Stimulated activated CD8-positive, alpha-beta memory T cell treated with anti-CD3 and anti-CD28 coated beads, Interleukin-2, amount 100 ng/mL, for 48 hours (primary cell): Measurements from ENCODE around the gene FTH1.
A peak's percentile ranks its signal among the peaks of the same experiment; 100 is the strongest.
"Not testable (repeated sequence)": the region's sequence is repeated elsewhere in the genome, so short reads cannot be mapped to it uniquely, and the experiment has no call there.

Experiments
- DNase-seq, 2 donors: peaks; one replicate each; pipeline ENCODE4 v3.0.0-alpha.2; 2020; ENCODE audit warnings: low read depth in 2 of 2

FTH1 gene

DNA sequence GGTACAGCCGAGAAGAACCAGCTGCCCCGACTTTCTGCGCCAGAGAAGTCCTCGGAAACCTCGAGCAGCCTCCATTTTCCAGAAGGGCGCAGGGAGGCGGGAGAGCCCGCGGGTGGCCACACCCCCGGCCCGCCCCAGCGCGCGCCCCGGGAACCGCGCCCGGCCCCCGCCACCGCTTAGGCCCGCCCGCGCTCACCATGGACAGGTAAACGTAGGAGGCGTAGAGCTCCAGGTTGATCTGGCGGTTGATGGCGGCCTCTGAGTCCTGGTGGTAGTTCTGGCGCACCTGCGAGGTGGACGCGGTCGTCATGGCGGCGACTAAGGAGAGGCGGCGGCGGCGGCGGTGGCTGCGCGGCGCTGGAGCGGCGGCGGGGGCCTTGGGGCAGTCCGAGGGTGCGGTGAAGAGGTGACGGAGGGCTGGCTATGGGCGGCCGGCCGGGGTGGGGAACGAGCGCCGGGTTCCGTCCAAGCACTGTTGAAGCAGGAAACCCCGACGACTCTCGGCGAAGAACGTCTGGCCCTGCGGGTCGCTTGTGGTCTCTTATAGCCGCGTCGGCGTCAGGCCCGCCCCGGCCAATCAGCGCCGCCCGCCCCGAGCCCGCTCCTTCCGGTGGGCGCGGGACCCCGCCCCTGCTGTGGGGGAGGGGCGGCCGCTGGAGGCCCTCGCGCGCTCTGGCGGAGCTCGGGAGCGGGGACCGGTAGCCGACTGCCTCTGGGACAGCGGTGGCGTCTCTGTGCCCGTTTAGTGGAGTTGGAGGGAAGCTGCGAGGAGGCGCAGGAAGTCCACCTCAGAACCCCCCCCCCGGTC lies at the start of gene FTH1:
Gene FTH1, minus strand, starts transcription at position 519 of the 808 bp plus-strand sequence. Its CDS starts 209 bp downstream, at position 310.
- DNase-seq: peak; percentile 79 to 82

DNA sequence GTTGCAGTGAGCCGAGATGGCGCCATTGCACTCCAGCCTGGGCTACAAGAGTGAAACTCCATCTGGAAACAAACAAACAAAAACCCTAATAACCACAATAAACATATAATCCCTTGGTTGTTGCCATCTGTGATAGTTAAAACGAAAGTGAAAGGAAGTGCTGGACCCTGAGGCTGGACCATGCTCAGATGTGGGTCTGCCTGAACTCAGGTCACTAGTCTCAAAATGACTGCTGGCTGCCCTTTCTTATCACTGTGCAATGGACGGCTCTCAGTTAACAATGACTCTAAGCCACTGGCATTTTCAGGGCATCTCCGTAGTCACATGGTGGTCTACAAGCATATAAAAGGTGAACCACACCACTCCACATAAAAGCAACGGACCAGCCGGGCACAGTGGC lies 48.2 kb upstream of the FTH1 start:
- DNase-seq: no peak

DNA sequence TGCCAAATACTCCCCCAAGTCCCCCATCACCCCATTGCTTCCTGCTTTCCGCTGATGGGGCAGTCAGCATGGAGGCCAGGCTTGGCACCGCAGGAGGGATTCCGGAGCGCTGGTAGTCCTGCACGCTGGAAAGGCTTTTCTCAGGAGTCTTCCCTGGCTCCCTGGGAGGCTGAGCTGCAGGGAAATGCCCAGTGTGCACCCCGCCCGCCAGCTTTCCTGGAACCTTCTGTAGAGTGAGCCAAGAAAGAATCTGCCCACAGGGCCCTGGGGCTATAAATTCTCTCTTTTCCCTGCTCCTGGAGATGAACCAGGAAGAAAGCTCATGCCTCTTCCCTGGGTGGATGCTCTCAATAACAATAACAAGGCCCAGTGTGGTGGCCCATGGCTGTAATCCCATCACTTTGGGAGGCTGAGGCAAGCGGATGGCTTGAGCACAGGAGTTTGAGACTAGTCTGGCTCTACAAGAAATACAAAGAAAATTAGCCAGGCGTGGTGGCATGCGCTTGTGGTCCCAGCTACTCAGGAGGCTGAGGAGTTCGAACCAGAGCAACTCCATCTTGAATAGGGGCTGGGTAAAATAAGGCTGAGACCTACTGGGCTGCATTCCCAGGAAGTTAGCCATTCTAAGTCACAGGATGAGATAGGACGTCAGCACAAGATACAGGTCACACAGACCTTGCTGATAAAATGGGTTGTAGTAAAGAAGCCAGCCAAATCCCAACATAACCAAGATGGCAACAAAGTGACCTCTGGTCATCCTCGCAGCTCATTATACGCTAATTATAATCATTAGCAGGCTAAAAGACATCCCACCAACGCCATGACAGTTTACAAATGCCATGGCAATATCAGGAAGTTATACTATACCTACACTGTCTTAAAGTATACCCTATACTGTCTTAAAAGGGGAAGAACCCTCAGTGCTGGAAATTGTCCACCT lies 46.4 kb upstream of the FTH1 start:
- DNase-seq: no peak

DNA sequence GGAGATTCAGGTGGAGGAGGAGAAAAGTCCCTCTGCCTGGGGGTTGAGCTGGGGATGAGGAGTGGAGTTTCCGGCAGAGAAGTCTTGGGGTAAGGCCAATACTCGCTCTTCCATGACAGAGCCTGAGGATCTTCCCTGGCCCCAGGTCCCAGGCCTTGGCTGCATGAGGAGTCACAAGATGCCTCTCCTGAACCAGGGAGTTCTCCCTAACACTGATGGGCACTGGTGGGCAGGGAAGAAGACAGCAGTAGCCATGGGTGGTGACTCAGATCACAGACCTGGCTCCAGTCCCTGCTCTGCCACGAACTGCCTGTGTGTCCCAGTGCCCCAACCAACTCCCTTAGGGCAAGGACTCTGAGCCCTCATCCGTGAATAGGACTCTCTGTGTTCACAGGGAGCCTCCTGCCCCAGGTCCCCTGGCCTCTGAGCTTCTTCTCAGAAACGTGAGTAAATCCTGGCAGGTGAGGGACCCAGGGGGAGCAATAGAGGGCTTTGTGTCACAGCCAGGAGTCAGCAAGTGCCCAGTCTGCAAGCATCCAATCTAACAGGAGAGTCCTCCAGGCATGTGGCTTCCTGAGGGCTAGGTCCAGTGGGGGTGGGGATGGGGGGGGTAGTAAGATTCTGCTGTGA lies 45.5 kb upstream of the FTH1 start:
- DNase-seq: no peak

DNA sequence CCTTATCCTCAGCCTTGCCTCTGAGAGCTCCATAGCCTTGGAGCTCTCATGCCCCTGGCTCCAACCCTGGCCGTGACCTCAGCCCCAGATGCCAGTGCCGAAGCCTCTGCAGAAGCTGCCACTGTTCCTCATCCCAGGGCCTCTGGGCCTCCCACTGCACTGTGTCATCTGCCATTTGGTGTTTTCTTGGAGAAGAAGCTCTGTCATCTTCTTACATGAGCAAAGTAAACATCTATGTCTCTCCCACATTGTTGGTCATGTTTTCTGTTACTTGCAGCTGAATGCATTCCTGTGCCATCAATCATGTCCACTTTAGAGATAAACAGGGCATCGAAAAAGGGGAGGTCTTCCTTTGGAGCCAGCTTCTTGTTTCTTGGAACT lies 45.0 kb upstream of the FTH1 start:
- no peak for DNase-seq

DNA sequence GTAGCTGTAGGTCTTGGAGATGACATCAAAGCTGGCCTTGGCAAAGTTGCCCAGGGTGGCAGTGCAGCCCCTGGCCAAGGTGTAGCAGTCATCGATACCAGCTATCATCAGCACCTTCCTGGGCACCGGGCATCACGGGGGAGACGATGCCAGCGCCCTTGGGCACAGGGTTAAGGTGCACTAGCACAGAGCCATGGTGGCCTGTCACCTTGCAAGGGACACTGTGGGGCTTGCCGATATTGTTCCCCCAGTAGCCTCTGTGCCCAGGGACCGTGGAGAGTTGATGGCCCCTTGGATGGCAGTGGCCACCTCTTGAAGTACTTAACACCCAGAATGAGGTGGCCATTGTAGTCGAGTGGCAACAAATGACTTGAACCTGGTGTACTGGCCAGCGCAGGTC lies 44.4 kb upstream of the FTH1 start:
- DNase-seq: no peak

DNA sequence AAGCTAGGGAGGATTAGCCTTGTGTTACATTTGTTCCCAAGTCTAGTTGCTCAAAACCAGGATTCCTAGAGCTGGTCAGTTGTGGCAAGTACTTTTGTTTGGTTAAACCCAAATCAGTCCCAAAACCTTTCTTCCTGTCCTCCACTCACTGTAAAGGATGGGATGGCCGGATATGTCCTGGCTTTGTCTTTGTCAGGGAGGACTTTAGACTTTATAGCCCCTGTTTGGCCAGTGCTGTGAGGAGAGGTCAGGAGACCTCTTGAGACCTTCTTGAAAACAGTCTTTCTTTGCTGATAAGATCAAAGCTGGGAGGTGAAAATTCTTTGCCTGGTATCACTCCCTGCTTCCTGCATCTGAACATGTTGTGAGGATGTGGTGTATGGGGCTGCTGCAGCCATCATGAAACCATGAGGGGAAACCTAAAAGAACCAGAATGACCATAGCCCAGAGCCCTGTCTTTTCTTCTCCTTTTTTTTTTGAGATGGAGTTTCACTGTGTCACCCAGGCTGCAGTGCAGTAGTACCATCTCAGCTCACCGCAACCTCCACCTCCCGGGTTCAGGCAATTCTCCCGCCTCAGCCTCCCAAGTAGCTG lies 43.6 kb upstream of the FTH1 start:
- DNase-seq: no peak

DNA sequence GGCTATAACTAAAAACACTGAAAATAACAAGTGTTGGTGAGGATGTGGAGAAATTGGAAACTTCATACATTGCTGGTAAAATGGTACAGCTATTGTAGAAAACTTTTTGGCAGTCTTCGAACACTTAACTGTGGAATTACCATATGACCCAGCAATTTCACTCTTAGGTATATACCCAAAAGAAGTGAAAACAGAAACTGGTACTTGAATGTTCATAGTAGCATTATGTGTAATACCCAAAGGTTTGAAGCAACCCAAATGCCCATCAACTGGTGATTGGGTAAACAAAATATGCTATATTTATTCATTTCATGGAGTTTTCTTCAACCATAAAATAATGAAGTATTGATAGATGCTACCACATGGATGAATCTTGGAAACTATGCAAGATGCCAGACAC lies 40.8 kb upstream of the FTH1 start:
- no peak for DNase-seq

DNA sequence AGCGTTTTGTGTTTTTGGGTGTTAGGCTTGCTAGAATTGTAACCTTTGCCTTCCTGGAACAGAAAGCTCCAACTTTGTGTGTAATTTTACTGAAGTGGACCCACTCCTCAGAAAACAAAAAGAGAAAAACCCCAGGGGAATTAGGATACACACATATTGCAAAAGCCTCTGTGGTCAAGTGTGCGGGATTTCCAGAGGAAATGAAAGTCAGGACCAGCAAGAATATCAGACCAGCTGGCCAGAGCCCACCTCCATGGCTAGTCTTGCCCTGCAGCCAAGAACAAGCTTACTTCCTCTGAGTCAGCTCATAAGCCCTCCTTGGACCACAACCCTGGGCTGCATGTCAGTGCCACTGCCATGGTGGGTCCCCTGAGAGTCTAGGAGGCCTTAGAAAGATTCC lies 37.0 kb upstream of the FTH1 start:
- no peak for DNase-seq

DNA sequence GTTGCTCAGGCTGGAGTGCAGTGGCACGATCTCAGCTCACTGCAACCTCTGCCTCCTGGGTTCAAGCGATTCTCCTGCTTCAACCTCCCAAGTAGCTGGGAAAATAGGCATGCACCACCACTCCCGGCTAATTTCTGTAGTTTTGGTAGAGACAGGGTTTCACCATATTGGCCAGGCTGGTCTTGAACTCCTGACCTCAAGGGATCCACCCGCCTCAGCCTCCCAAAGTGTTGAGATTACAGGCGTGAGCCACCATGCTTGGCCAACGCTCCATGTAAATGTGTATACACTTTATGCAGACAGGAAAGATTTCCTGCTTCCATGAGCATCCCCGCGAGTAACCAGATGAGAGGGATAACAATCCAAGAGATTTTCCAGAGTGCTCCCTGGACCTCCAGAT lies 34.8 kb upstream of the FTH1 start:
- DNase-seq: not testable (repeated sequence)

DNA sequence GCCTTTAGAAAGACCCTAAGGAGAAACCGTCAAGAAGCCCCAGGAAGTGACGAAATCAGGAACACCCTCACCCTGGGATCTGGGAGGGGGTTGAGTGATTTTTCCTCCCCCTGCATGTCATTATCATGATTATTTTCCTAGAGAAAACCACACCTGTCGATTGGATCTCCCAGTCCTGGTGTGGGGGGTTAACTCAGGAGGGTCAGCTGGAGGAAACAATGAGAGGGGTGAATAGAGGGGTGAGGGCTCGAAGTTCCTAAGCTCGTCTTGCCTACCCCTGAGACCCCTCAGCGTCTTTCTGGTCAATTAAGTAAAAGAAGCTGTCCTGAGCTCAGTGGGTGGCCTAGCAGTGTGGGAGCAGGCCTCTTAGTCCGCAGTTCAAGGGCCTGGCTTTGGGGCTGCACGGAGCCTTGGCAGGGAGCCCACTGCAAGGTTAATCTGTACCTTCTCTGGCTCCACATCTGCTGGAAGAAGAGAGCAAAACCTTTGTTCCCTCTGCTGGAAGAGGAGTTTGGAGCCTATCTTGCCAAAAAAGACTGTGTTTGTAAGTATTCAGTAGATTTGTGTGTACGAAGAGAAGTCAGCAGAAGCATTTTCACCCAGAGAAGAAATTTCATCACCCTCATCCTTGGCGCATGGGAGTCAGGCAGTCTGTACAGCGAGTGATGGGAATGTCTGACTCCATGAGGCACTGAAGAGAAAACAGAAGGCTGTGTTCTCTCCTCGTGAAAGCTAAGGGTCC lies 34.2 kb upstream of the FTH1 start:
- no peak for DNase-seq

DNA sequence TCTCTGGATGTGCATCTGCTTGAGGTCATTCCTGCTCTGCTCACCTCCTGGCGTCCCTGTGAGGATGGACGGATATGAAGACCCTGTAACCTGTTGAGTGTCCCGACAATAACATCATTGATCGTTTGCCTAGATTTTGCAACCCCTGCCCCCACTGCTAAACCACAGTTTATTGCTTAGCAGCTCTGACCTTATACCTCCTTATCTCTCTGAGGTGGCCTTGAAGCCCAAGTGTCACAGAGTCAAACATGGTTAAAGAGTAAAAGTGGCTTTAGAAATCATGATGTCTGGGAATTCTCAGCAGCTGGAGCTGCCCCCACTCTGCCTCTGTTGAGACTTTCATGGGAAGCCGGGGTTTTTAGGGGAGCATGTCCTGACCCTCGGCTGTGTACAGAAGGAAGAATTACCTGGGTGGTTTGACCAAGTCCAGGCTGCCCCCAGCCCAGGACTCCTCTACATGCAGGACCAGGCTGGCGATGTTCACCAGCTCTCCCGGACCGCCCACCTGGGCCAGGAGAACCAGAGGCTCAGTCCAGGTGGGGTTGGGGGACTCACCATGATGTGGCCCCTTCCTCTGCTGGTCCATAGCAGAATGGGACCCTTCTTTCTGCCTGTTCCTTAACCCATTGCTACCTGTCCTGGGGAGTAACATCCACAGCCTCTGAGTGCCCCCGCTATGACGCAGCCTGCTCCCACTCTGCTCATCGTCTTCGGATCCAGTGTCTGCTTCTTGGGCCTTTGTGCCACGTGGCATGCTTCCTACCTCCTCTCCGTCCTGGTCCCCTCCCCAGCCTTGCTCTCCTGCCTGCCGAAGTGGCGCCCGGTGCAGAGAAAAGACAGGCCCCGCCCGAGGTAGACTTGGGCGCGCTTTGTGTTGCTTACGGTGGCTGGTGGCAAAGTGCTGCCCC lies 33.4 kb upstream of the FTH1 start:
- no peak for DNase-seq

DNA sequence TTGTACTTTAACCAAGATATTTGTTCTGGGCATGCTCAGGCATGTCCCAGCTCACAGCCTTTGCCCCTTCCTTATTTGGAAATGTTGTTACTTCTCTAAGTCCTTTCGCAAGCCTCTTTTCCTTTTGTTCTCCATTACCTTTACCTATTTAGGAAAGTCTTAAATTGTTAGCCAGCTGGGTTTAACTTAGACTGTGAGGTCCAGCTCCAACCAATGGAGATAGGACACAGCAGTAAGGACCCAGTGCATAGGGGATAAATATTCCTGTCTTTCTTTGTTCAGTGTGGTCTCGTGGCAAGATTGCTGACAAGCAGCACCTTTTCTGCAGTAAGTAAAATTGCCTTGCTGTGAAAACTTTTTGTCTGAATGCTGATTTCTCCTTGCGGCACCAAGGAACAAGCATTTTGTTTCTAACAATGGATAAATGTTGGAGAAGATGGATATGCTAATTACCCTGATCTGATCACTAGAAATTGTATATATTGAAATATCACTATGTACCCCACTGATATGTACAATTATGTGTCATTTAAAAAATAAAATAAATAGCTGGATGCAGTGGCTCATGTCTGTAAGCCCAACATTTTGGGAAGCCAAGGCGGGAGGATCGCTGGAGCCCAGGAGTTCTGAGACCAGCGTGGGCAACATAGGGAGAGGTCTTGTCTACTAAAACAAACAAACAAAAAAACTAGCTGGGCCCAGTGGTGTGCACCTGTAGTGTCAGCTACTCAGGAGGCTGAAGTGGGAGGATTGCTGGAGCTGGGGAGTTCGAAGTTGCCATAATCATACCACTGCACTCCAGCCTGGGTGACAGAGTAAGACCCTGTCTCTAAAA lies 31.9 kb upstream of the FTH1 start:
- DNase-seq: no peak

DNA sequence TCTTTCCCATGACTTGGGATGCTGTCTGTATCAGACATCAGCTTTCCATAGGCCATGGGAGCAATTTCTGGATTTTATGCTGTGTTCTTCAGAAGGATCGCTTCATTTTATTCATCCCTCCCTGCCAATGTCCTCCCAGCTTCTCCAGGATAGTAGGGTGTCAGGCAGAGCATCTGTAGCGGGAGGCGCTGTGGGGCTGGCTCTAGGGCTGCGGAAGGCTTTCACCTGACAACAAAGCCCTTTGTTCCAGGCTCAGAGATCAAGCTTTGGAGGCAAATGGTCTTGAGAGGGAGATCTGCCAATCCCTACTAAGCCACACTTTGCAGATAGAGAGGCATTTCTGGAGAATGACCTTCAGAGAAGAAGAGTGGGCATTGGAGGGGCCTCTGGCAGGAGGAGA lies 29.5 kb upstream of the FTH1 start:
- DNase-seq: no peak

DNA sequence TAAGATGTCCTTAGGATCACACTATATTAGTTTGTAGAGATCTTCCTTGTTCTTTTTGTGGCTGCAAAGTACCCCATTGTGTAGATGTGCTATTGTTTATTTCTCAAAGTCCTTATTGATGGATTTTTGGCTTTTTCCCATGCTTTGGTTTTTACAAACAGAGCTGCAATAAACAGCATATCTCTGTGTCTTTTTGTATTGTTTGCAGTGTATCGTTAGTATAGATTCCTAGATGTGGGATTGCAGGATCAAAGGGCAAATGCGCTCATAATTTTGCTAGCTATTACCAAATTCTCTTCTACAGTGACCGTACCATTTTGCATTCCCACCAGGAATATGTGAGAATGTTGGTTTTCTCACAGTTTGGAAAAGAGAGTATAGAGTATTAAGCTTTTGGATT lies 27.5 kb upstream of the FTH1 start:
- DNase-seq: no peak

DNA sequence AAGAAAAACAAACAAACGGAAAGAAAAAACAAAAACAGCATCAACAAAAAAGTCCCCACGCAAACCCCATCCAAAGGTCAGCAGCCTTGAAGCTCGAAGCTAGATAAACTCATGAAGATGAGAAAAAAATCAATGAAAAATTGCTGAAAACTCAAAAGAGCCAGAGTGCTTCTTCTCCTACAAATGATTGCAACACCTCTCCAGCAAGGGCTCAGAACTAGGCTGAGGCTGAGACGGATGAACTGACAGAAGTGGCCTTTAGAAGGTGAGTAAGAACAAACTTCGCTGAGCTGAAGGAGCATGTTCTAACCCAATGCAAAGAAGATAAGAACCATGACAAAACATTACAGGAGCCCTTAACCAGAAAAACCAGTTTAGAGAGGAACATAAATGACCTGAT lies 18.4 kb upstream of the FTH1 start:
- DNase-seq: no peak

DNA sequence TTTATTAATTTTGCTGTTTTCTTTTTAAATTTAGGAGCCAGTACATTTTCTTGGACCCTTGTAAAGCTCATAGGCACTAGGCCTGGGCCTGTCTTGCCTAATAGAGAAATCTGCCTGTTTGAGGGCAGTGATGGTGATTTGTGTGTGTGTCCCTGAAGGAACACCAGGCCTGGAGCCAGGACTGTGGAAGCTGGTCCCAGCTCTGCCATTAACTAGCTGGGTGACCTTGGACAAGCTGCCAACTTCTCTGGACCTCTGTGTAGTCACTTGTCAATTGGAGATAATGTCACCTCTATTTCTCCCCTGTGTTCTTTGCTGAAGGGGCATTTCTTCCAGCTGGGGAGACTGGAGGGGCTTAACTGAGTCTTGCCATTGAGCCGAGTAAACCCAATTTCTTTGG lies 16.0 kb upstream of the FTH1 start:
- no peak for DNase-seq

DNA sequence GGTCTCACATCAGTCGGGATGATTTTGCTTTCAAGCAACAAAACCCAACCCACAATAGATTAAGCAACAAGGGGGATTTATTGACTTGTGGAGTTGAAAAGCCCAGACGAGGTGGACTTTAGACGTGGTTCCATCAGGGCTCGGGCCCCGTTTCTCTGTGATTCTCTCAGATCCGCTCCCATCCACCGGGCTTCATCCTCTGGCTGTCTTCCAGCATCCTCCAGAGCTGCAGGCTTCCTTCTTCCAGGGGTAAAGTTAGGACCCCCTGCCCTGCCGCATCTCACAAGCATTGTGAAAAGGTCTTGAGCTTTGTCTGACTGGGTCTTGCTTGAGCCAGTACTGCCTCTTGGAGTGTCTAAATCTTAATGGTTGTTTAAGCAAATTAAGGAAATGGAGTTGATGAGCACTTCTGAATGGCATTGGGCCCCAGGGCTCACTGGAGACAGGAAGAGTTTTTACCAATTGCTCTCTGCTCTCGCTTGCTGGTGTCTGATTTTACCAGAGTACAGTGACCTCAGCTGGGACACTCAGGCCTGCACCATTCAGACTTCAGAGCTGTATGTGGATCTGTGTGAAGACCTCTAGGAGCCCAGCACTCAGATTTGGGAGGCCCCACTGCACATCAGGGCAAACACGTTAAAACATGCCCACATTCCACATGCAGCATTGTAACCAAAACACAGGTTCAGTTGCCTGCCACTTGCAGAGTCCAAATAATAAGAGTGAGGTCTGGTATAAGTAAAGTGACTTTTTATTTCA lies 13.5 kb upstream of the FTH1 start:
- DNase-seq: no peak
